ENCODE results near the gene TNFRSF8.

DNA sequence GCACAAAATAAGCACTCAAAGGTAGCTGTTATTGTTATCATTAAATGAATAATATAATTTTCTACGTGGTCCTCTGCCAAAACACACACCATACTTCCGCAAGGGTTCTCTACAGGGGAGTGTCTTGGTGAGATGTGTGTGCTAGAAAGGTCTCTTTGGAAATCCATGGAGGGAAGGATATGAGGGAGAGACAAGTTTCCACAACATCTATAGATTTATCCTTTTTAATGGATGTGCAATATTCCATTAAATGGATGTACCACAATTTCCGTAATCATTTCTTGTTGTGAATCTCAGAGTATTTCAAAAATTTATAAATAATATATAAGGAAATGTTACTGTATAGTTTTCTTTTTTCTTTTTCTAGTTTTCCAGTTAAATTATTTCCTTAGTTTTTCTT, 2.6 kb upstream of the TNFRSF8 start:
- TF ChIP-seq SMC3 (IDR thresholded peaks at IDR 0.05; ENCODE audit: low read depth, low read length) = no peak
- no peak for TF ChIP-seq CTCF (IDR thresholded peaks at IDR 0.05)
